Measurements from ENCODE around the gene CAMK1D. TPM values are rescaled to one million over a fixed set of nuclear protein-coding genes. Genes with fewer than 3 reads are reported as not detected.
"Not testable (repeated sequence)": the region's sequence is repeated elsewhere in the genome, so short reads cannot be mapped to it uniquely, and the experiment has no call there.

The CAMK1D gene
- total RNA-seq, 4 donors from 2014 or later = 0.55 to 2.2 (median 1.5) TPM

DNA sequence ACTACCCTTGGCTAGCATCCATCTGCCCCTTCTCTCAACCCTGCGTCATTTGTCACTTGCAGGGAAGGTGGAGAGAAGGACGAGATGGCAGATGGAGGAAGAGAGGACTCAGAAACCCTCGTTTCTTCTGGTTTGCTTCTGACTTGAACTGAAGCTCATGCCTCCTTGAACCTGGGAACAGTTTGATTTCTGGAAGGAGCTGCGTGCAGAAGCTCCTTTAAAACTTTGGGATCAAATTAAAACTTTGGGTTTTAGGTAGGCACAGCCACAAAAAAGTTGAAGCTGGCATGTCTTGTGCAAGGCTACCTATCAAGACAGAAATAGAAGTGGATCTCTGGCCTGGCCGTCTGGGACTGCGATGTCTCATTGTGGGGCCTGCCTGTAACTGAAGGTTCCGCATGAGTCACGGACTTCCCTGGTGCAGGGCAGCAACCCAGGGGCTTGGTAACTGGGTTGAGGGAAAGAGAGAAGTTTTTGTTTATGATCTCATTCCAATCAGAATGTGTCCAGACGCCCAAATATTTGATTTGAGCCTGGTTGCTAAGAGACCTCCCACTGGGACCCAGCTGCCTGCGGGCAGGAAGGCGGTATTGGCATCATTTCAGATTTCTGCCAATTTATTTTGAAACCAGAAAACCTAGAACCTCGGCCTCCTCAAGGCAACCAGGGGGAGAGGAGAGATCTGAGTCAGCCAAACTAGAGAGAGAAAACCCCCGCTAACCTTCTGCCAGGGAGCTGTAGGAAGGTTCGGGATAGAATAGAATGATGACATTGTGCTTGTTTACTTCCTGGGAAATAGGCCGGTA is 15.8 kb upstream of the CAMK1D start:
- Histone ChIP-seq H3K27ac (peak overlapping the region; percentile 33 to 53 (median 48)), H3K36me3 (no peaks in the 10 kb centered on the region), H3K27me3 (no peaks in the 10 kb centered on the region), H3K4me1 (no peaks in the 10 kb centered on the region), H3K4me3 (peak overlapping the region in 1 of 4 donors; percentile 13), H3K9me3 (no peaks in the 10 kb centered on the region)
- intact Hi-C loops (cut with DNase I; ENCODE audit: low total_unique reads) (no loop called here), in situ Hi-C loops (cut with MboI; ENCODE audit: low sequenced_read_pairs in 4 of 4) (no loop called here)
- DNase-seq = peak in 1 of 2 donors; percentile 69
- peak; percentile 77 to 80 for ATAC-seq
- no peak for TF ChIP-seq POLR2A (IDR thresholded peaks at IDR 0.05)
- TF ChIP-seq, protein P1, sequence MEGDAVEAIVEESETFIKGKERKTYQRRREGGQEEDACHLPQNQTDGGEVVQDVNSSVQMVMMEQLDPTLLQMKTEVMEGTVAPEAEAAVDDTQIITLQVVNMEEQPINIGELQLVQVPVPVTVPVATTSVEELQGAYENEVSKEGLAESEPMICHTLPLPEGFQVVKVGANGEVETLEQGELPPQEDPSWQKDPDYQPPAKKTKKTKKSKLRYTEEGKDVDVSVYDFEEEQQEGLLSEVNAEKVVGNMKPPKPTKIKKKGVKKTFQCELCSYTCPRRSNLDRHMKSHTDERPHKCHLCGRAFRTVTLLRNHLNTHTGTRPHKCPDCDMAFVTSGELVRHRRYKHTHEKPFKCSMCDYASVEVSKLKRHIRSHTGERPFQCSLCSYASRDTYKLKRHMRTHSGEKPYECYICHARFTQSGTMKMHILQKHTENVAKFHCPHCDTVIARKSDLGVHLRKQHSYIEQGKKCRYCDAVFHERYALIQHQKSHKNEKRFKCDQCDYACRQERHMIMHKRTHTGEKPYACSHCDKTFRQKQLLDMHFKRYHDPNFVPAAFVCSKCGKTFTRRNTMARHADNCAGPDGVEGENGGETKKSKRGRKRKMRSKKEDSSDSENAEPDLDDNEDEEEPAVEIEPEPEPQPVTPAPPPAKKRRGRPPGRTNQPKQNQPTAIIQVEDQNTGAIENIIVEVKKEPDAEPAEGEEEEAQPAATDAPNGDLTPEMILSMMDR (IDR thresholded peaks at IDR 0.05 in 4 of 5, conservative IDR thresholded peaks at IDR 0.05 in 1 of 5) = no peak

DNA sequence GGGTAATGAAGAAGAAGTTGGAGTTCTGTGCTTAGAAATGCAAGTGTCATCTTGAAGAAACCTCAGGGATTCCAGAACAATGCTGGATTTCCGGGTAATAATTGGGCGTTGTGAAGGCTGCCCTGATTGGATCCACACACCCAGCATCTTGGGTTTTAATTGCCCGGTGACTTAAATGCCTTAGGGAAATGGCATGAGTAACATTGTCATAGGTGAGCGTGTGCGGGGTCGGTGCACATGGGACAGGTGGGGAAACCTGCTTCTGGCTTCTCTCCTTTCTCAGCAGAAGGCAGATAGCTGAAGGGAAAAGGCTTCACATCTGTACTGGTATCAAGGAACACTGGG is 15.2 kb upstream of the CAMK1D start:
- H3K4me1 ChIP-seq = no peaks in the 10 kb centered on the region
- intact Hi-C loops (cut with DNase I; ENCODE audit: low total_unique reads) (no loop called here), in situ Hi-C loops (cut with MboI; ENCODE audit: low sequenced_read_pairs in 4 of 4) (no loop called here)
- no peak for TF ChIP-seq POLR2A (IDR thresholded peaks at IDR 0.05)
- TF ChIP-seq, protein P1 (IDR thresholded peaks at IDR 0.05 in 4 of 5, conservative IDR thresholded peaks at IDR 0.05 in 1 of 5) = no peak
- no peak overlapping the region for H3K4me3 ChIP-seq
- no peaks in the 10 kb centered on the region for H3K36me3 ChIP-seq
- no peaks in the 10 kb centered on the region for H3K27me3 ChIP-seq
- H3K27ac ChIP-seq = peak overlapping the region; percentile 33 to 53 (median 48)
- DNase-seq (no peak), ATAC-seq (no peak)
- no peaks in the 10 kb centered on the region for H3K9me3 ChIP-seq

- intact Hi-C loops (cut with DNase I; ENCODE audit: low total_unique reads); H3K36me3 ChIP-seq; H3K4me3 ChIP-seq; H3K4me1 ChIP-seq; in situ Hi-C loops (cut with MboI; ENCODE audit: low sequenced_read_pairs in 4 of 4); H3K9me3 ChIP-seq; ATAC-seq; DNase-seq; H3K27me3 ChIP-seq; H3K27ac ChIP-seq: not testable (repeated sequence)
Observed at GRCh38 chr10:12335169-12335568, 14.2 kb upstream of the CAMK1D start.

DNA sequence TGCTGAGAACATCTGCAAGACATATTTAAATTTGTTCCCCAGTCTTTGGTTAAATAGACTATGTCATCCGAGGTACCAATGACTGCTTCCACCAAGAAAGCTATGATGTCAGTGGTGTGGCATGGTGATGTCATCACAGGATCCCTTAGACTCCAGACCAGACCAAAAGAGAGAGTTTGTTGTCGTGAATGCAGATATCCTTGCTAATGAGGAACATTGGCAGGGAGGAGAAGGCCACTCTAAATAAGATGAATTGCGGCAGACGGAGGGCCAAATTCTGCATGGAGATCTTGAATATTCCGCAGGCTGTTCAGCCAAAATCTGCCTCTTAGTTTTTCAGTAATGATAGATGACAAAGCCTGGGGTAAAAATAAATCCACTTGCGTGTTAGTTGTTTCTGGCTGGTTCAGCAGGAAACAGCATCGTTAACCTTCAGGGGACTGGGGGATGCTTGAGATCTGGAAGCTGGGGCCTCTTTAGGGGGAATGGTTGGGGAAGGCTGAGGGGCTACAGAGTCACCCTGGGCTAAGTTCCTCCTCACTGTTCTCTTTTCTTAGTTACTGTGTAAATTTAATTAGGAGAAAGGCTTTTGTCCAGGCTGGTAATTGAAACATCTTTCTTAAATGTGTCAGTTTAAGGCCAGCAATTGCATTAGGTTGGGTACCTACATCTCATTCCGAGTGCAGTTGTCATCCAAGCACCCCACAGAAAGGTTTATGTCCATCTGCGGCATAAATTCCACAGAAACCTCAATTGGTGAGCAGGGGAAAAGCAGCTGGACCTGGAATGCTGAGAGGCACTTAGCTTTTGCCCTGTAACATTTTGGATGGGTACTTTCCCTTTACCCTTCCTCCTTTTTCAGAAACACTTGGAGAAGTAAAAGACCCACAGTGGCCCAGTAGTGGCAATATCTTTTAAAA is 11.6 kb upstream of the CAMK1D start:
- no peaks in the 10 kb centered on the region for H3K9me3 ChIP-seq
- H3K27me3 ChIP-seq = no peaks in the 10 kb centered on the region
- intact Hi-C loops (cut with DNase I; ENCODE audit: low total_unique reads) = no loop called here
- no peak for TF ChIP-seq POLR2A (IDR thresholded peaks at IDR 0.05)
- H3K4me3 ChIP-seq = no peak overlapping the region
- H3K36me3 ChIP-seq = no peaks in the 10 kb centered on the region
- in situ Hi-C loops (cut with MboI; ENCODE audit: low sequenced_read_pairs in 4 of 4) = no loop called here
- no peak for DNase-seq
- no peak for ATAC-seq
- no peak overlapping the region for H3K27ac ChIP-seq
- no peaks in the 10 kb centered on the region for H3K4me1 ChIP-seq

- in situ Hi-C loops (cut with MboI; ENCODE audit: low sequenced_read_pairs in 4 of 4) = no loop called here
- no peaks in the 10 kb centered on the region for H3K36me3 ChIP-seq
Observed at GRCh38 chr10:12338981-12339380, 10.4 kb upstream of the CAMK1D start.

More at GRCh38 chr10:12338981-12339380, 10.4 kb upstream of the CAMK1D start:
- H3K4me1 ChIP-seq = no peaks in the 10 kb centered on the region
- no peaks in the 10 kb centered on the region for H3K27me3 ChIP-seq
- H3K4me3 ChIP-seq = no peak overlapping the region
- intact Hi-C loops (cut with DNase I; ENCODE audit: low total_unique reads) = no loop called here
- TF ChIP-seq POLR2A (IDR thresholded peaks at IDR 0.05) = no peak
- TF ChIP-seq, protein P1 (IDR thresholded peaks at IDR 0.05 in 4 of 5, conservative IDR thresholded peaks at IDR 0.05 in 1 of 5) = no peak
- no peak for ATAC-seq
- H3K27ac ChIP-seq = no peak overlapping the region
- H3K9me3 ChIP-seq = no peaks in the 10 kb centered on the region
- DNase-seq = no peak

Measured in gastrocnemius medialis (tissue), 4 donors.